ENCODE data around the gene KRT80.

GRCh38 chr12:52215587-52216031, 23.8 kb upstream of the KRT80 start:
- no peak for TF ChIP-seq CTCF (IDR thresholded peaks at IDR 0.05)
- TF ChIP-seq POLR2A (IDR thresholded peaks at IDR 0.05), result no peak

Measured in uterus (tissue), 2 donors.